Measurements from ENCODE around the gene C3orf70.

The C3orf70 gene, protein sequence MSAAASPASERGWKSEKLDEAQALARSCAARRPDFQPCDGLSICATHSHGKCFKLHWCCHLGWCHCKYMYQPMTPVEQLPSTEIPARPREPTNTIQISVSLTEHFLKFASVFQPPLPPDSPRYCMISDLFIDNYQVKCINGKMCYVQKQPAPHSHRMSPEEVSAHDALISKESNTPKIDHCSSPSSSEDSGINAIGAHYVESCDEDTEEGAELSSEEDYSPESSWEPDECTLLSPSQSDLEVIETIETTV

GRCh38 chr3:185152410-185153170 is at the start of gene C3orf70:
C3orf70 (minus strand) TSS chr3:185153060; CDS start chr3:185152823, 237 bp downstream.
- peak; percentile 74 for DNase-seq (ENCODE audit: low spot score)

GRCh38 chr3:185200639-185201038 is 47.8 kb upstream of the C3orf70 start:
- peak; percentile 60 for DNase-seq (ENCODE audit: low spot score)

DNA sequence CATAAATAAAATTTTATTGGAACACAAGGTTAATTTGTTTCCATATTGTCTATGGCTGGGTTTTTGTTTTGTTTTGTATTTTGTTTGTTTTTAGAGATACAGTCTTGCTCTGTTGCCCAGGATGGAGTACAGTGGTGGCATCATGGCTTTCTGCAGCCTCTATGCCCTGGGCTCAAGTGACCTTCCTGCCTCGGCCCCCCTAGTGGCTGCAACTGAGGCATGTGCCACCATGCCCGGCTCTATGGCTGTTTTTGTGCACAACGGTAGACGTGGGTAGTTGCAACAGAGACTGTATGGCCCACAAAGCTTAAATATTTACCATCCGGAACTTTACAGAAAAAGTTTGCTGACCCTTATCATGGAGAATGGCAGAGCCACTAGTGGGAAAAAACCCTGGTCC is 46.8 kb upstream of the C3orf70 start:
- no peak for DNase-seq (ENCODE audit: low spot score)

- no peak for DNase-seq (ENCODE audit: low spot score)
Measured at GRCh38 chr3:185199206-185199605, 46.3 kb upstream of the C3orf70 start.

GRCh38 chr3:185197068-185197467 is 44.2 kb upstream of the C3orf70 start:
- no peak for DNase-seq (ENCODE audit: low spot score)

- DNase-seq (ENCODE audit: low spot score), result no peak
Measured at GRCh38 chr3:185195652-185196051, 42.8 kb upstream of the C3orf70 start.

DNA sequence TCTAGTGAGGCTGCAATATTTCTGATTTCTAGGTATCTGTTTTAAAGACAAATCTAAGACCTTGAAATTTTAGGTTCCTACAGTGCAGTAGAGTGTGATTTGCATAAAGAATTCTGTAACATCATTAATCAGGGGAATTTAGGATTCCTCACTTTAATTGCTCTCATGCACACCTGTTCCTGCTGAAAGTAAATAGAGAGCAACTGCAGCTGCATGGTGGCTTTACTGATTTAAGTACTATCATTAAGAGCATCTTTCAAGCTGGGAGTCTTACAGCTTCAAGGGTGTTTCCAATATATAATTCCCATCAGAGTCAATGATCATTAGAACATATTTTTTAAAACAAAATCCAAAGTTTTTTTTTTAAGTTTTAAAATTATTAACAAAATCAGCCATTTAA is 36.0 kb upstream of the C3orf70 start:
- no peak for DNase-seq (ENCODE audit: low spot score)

DNA sequence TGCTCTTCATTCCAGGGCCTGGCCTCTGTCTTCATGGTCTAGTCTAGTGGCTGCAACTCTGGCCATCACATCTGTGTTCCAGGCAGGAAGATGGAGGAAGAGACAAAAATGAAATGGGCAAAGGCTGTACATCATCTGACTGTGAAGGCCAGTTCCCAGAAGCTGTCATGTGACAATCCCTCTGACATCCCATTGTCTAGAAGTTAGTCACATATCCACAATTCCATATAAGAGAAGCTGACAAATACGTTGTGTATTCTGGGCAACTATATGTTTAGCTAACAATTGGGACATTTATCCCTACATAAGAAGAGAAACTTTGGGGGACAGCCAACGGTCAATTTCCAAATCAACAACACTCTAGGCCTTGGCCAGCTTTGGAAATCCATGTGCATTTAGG is 34.5 kb upstream of the C3orf70 start:
- no peak for DNase-seq (ENCODE audit: low spot score)

- DNase-seq (ENCODE audit: low spot score), result peak; percentile 59
Measured at GRCh38 chr3:185176750-185177359, 24.0 kb upstream of the C3orf70 start.

- DNase-seq (ENCODE audit: low spot score), result peak; percentile 14
Measured at GRCh38 chr3:185175370-185175987, 22.6 kb upstream of the C3orf70 start.

DNA sequence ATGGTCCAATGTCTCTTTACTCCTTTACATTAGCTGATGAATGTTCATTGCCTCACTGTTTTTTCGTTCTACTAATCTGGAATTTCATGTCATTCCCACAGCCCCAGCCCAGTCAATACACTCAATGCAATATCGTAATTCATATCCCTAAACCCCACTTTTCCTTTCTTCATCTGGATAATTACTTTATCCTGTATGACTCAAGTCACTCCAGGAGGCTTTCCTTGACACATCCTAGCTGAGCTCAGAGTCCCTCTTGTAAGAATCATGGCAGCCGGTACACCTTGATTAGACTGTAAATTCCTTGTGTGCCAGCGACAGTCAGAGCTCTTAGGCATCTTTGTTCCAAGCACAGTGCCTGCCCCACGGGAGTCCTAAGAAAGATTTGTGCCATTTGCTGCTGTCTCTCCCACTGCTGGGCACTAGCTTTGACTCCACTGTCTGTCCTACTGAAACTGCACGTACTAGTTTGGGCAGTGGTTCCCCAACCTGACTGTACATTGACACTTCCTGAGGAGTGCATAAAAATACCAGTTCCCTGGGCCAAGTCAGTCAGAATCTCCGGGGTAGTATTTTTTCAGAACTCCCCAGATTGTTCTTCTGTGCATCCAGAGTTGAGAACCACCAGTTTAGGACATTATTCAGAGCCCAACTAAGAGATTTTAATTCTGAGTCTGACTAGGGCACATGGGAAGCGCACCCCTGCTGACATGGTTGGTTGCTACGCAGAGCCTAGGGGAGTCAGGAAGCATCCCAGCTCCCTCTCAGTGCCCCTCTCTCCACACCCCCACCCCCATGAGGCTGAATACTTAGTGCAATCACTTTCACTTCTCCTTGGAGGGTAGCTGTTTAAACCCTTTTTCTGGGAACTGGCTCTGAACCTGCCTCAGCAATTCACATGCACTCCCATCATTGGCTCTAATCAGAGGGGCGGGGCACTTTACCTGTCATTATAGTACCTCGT is 19.5 kb upstream of the C3orf70 start:
- DNase-seq (ENCODE audit: low spot score), result no peak

DNA sequence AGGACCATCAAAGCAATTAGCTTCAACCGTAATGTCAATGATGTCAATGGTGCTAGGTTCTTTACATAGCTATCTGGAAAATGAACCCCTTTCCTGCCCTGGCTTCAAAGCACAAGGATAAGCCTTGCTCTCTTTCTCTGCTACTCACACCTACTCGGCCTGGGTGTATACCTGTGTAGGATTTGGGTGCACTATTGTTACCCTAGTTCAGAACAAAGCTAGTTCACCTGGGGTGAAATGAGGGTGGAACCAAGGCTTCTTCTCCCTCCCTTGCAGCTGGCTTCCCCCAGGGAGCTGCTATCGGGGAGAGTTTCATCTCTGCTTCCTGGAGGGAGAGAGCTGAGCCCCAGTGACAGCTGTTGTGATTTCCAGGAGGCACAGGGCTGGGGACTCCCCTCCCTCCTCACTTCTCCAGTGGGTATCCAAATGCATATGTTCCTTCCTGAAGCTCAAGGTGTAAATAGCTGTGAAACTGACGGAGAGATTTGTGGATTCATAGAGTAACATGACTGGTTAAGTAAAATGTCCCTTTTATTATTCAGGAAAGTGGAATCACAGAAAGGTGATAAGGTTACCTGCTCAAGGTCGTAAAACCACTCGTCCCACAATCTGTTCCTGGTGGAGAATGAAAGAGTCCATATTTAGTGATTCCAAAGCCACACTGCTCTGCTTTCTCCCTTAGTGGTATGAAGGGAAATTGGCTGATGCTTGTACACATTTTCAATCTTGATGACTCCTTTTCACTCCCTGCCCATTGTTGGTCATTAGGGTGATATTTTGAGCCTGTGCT is 11.8 kb upstream of the C3orf70 start:
- DNase-seq (ENCODE audit: low spot score), result no peak

DNA sequence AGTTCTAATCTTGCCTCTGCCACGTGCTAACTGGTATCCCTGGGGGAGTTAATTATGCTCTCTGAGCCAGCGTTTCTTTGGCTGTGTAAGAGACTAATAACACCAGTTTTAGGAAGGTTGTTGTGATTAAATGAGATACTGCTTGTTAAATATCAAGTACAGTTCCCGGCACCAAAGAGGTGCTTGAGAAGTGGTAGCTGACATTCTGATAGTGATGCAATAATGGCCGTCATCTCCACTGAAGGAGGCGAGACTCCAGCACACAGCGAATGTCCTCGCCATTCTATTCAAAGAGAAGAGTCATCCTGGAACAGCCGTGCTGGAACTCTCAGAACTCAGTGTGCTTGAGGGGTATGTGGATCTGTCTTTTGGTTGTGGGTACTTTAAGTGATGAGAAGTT is 9.8 kb upstream of the C3orf70 start:
- DNase-seq (ENCODE audit: low spot score), result no peak

DNA sequence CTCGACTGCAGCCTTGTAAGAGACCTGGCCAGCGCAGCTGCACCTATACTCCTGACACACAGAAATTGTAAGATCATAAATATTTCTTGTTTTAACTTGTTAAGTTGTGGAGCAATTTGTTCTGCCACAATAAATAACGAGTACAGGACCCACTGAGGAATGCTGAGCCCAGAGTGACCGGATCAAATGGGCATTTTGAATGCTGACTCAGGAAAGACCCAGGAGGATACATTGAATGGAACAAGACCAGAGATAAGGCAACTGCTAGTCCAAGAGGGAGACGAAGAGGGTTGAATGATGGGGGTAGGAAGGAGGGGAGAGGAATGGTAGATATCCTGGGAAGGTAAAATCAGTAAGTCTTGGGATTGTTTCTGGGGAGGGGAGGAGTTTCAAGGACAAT is 8.9 kb upstream of the C3orf70 start:
- no peak for DNase-seq (ENCODE audit: low spot score)

- DNase-seq (ENCODE audit: low spot score), result no peak
Measured at GRCh38 chr3:185157347-185157746, 4.5 kb upstream of the C3orf70 start.

GRCh38 chr3:185155678-185156077 is 2.8 kb upstream of the C3orf70 start:
- DNase-seq (ENCODE audit: low spot score), result no peak

DNA sequence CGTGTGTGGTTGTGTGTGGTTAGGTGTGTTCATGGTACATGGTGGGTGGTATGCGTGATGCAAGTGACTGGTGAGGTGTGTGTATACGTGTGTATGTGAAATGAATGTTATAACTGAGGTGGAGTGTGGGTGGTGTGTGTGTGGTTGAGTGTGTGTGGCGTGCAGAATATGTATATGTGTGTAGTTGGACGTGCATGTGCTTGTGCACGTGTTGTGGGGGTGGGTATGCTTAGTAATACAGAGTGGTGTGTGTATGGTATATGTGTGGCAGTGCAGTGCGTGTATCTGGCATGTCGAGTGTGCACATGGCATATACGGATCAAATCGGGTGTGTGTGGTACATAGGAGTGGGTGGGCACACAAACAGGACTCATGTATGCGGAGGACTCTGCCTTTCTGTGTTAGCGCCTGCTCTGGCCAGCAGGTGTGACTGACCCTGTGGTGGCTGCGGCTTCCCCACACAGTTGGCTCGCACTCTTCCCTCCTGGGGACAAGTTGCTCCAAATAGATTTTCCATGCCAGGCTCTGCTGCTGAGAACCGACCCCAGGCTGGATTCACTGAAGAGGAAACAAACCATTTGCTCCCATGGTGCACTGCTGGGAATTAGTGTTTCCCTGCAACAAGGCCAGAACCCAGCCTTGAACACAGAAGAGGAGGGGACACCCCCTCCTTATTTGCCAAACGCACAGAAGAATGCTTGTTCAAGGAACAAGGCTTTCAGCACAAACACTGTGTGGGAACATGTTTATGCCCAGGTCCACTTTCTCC is 1.2 kb upstream of the C3orf70 start:
- DNase-seq (ENCODE audit: low spot score), result no peak

DNA sequence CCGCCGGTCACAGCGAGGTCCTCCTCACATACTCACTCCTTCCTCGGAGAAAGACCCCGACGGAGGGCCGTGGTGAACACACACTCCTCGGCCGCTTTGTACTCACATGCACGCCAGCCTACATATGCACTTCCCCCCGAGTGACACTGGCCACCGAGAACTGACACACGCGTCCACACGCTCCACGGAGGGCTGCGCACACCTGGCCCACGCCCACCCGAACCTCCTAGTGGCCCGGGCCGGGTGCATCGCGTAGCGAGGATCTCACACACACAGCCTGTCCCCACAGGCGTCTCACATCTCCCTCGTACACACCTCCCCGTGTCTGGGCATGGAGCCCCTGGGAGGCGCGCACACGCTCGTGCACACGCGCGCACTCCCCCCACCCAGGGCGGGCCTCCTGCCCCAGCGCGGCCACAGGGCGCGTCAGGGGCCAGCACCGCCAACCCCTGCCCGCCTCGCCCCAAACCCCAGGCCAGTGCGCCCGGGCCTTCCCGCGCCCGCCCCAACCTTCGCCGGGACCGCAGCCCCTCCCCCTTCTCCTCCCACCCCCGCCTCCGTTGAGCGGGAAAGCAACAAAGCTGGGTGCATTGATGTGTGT is 411 bp upstream of the C3orf70 start:
- no peak for DNase-seq (ENCODE audit: low spot score)

GRCh38 chr3:185151964-185152409 is 873 bp downstream of the C3orf70 start:
- no peak for DNase-seq (ENCODE audit: low spot score)
